NK-92 treated with Interleukin-12 subunit alpha and Interleukin-12 subunit beta, amount 100 ng/mL, for 24 hours (cell line): ENCODE data around the gene FURIN.
"Not testable (repeated sequence)": the region's sequence is repeated elsewhere in the genome, so short reads cannot be mapped to it uniquely, and the experiment has no call there.

Experiments
- DNase-seq: peaks from one replicate; lab custom pipeline; 2025; lab: John Stamatoyannopoulos, UW

Gene FURIN

DNA sequence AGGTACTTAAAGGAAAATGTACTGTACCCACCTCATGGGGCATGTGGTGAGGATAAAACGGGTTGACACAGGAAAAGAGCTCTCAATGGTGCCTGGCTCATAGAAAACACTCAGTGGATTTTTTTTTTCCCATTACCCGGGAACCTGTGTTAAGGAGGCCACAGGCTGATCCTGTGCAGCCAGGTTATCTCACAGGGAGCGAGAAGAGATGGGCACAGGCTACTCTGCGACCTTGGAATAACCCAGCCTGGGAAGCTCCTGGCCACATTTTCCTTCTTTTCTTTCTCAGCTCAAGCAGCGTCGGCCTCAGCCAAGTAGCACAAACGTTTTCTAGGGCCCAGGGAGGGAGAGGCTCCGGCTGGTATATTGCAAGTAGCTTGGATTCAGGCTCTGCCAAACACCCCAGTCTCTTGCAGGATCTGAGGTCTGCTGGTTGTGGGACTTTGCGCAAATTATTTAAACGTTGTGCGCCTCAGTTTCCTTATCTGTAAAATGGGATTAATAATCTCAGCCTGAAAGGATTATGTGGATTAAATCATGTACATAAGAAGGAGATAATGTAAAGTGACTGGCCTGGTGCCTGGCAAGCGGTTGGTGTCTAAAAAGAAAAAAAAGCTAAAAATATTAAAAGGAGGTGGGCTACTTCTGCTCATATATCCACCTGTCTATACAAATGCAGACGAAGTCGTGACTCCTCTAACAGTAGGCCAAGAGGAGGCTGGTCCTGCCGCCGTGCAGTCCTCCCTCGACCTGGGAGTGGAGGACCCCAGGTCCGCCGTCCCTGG lies 2.2 kb downstream of the FURIN start:
- DNase-seq: no peak

DNA sequence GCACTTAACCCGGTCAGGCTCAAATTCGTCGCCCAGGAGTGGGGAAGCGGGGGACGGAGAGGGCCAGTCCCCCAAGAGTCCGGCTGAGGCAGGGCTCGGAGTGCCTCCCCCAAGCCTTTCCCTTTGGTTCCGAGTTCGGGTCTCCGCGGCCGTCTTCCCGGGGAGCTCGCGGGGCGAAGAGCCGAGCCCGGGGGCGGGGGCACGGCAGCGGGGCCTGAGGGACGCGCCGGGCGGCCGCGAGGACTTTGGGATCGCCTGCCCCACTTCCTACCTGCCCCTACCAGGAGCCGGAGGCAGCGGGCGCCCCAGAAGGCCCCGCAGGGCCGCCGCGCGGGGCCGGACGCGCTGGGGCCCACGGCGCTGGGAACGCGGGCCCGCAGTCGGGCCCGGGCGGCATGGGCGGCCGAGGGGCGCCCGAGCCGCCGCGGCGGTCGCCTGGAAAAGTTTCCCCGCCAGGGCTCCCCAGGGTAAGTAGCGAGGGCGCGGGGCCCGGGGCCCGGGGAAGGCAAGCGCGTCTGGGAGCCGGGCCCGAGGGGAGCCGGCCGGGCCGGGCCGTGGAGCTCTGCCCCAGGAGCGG lies 2.8 kb downstream of the FURIN start:
- no peak for DNase-seq

DNA sequence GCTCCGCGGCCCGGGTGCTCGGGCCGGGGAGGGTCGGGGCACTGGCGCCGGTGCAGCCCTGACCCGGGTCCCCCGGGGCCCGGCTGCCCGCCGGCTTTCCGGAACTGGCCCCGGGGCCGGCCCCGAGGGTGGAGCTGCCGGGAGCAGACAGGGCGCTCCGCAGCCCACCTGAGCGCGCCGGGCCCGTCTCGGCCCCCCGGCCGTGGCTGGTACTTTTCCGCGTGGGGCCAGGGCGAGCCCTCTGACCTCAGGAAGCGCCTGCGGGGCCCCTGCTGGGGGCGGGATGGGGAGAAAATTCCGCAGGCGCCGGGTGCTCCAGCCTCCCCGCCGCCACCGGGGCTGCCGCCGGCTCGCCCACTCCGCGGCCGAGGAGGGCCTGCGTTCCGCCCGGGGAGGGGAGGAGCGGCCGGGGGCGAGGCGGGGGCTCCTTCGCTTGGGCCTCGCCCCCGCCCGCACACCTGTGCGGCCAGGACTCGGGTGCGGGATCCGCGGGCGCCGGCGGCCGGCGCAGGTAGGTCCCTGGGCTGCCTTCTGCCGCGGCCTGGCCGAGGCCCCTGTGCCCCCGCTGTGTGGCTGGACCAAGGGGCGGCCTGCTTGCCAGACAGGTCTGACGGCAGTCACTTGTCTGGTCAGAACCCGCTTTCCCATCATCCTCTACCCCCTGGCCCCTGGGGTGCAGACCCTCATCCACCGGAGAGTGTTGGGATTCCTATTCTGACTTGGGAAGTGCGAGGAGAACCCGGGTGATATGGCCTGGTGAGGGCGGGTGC lies 3.5 kb downstream of the FURIN start:
- DNase-seq: no peak

DNA sequence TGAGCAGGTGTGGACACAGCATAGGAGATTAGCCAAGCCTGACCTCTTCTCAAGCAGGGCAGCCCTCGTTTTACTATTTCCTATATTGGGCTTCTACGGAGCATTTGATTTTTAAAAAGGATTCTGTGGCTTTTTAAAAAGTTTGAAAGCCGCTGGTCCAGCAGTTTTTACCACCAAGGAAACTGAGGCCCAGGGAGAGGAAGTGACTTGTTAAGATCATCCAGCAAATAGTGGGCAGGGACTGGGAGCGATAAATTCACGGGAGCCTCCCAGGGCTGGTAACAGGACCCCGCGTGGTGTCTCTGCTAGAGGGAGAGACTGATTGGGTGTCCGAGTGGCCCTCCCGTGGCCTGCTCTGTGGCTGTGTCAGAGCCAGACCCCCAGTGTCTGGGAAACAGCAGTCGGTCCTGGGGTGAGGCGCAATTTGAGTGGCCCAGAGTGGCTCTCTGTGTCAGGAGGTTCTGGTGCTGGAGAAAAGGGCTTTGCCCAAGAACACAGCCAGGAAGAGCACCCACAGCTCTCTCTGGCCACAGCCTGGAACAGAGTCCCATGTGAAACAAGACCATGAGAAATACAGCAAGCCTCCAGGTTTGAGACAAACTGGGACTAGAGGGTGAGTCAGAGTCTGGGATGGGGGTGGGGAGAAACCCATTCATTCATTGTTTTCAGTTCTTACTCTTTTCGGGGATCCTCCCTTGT lies 4.2 kb downstream of the FURIN start:
- no peak for DNase-seq

DNA sequence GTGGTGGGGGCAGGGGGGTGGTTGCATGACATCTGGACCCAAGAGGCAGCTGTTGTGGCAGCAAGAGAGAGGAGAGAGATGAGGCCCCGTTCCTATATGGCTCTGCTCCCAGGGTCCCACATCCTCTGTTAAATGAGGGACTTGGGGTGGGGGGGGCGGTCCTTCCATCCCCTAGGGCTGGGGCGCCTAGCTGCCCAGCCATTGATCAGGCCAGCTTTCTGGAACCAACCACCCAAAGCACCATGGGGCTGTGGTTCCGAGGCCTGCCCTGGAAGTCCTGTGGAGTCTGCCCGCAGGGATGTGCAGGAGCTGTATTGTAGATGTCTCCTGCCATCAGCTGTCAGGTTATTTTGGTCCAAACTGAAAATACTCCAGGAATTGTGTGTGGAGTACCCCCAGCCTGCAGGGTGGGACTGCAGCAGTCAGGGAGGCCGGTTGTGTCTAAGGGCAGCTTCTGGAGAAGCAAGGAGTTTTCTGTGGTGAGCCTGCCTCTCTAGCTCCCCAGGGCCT lies 5.2 kb downstream of the FURIN start:
- no peak for DNase-seq

DNA sequence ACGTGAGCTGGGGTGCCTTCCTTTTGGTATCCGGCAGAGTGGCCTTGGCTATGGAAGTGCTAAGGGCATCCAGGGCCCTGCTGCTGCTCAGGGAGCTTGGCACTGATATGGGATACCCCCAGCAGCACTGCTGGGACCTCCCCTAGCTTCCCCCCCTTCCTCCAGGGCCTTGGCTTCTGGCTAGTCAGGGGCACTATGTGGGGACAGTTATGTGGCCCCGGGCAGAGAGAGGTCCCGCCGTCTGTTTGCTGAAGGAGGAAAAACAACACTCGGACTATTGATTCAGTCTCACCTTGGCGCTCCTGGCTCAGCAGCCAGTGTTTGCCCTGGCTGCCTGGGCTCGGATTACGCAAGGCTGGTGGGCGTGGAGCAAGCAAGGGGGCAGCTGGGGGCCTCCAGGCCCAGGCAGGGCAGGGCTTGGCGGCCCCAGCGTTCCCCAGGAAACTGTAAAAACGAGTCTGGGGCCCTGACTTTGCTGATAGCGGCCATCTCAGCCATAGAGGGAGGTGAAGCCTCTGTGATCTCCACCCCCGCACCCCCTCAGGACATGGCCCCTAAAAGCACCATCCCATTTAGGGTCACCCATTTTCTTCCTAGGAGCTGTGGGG lies 5.7 kb downstream of the FURIN start:
- DNase-seq: no peak

DNA sequence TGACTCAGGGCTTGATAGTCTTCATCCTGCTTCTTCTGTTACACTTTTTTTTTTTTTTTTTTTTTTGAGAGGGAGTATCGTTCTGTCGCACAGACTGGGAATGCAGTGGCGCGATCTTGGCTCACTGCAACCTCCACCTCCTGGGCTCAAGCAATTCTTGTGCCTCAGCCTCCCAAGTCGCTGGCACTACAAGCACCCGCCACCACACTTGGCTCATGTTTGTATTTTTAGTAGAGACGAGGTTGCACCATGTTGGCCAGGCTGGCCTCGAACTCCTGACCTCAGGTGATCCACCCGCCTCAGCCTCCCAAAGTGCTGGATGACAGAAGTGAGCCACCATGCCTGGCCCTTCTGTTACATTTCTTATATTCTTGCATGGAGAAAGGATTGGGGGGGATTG lies 6.6 kb downstream of the FURIN start:
- DNase-seq: not testable (repeated sequence)

DNA sequence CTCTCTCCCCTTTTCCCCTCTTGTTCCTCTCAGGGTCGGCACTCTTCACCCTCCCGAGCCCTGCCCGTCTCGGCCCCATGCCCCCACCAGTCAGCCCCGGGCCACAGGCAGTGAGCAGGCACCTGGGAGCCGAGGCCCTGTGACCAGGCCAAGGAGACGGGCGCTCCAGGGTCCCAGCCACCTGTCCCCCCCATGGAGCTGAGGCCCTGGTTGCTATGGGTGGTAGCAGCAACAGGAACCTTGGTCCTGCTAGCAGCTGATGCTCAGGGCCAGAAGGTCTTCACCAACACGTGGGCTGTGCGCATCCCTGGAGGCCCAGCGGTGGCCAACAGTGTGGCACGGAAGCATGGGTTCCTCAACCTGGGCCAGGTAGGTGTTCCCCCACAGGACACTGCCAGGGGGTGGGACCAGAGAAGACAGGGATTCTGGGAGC lies 7.2 kb downstream of the FURIN start:
- no peak for DNase-seq

DNA sequence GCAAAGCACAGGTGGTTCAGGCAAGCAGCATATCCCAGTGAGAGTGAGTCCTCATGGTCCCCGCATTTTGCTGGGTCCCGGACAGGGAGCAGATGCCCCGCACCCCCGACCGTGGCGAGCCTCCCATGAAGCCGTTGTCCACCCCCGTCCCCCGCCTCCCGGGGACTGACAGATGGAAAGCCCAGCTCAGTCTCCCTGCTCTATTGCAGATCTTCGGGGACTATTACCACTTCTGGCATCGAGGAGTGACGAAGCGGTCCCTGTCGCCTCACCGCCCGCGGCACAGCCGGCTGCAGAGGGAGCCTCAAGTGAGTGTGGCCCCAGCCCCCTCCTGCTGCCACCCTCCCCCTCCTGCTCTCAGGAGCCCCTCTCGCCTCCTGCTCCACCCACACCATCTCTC lies 7.7 kb downstream of the FURIN start:
- no peak for DNase-seq

DNA sequence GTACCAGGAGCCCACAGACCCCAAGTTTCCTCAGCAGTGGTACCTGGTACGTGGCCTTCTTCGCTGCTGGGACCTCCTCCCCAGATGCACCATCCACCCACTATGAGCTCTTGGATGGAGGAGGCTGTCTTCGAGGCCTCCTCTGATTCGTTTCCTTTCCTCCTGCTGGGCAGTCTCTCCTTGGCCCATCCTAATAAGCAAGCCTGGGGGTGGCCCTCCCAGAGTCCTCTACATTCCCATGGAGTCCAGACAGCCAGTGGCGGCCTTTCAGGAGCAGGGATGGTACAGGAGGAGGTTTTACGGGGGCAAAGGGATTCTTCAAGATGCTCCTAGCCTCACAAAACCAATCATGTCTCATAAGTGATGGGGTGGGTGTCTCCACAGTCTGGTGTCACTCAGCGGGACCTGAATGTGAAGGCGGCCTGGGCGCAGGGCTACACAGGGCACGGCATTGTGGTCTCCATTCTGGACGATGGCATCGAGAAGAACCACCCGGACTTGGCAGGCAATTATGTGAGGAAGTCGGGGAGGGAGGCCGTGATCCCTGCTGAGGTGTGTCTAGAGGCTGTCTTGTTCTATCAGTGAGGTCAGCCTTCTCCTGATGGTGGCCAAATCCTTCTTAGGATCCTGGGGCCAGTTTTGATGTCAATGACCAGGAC lies 8.3 kb downstream of the FURIN start:
- DNase-seq: no peak

DNA sequence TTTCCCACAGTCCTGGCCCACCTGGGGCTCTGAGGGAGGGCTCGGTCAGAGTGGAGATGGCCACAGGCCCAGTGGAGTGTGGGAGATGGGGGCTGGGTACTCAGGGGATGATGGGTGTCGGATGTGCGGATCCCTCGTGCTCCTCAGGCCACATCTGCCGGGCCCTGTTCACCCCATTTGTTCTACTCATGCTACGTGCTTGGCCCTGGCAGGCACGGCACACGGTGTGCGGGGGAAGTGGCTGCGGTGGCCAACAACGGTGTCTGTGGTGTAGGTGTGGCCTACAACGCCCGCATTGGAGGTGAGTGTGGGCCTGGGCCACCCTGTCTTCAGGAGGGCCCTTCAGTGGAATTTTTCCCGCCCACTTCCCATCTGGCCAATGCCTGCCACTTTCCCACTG lies 8.9 kb downstream of the FURIN start:
- DNase-seq: no peak

DNA sequence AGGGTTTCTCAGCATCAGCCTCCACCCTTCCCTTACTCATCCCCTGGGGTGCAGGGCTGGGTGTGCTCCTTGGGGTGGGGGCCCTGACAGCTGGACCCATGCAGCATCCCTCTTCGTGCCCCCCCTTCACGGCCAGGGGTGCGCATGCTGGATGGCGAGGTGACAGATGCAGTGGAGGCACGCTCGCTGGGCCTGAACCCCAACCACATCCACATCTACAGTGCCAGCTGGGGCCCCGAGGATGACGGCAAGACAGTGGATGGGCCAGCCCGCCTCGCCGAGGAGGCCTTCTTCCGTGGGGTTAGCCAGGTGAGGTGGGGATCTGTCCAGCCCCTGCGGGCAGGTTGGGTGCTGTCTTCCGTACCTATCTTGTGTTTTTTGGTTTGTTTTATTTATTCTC lies 9.6 kb downstream of the FURIN start:
- DNase-seq: no peak

DNA sequence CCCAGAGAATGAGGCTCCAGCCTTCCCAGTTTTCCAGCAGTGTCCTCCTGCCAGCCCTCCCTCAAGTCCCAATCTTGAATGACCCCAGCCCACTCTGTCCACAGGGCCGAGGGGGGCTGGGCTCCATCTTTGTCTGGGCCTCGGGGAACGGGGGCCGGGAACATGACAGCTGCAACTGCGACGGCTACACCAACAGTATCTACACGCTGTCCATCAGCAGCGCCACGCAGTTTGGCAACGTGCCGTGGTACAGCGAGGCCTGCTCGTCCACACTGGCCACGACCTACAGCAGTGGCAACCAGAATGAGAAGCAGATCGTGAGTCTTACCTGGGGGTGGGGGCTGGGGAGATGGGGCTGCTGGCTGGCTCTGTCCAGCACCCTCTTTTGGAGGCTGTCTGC lies 10.3 kb downstream of the FURIN start:
- no peak for DNase-seq

DNA sequence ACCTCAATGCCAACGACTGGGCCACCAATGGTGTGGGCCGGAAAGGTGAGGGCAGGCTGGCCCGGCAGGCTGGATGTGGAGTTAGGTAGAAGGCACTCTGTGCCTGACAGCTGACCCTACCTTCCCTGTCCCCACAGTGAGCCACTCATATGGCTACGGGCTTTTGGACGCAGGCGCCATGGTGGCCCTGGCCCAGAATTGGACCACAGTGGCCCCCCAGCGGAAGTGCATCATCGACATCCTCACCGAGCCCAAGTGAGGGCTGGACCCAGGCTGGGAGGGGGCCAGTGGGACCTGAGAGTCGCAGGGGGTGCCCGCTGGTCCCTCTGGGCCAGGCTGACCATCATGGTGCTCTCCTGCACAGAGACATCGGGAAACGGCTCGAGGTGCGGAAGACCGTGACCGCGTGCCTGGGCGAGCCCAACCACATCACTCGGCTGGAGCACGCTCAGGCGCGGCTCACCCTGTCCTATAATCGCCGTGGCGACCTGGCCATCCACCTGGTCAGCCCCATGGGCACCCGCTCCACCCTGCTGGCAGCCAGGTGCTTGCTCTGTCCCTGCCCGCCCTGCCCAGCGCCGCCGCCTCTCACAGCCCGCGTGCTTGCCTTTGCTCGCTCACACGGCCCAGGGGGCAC lies 11.5 kb downstream of the FURIN start:
- no peak for DNase-seq

DNA sequence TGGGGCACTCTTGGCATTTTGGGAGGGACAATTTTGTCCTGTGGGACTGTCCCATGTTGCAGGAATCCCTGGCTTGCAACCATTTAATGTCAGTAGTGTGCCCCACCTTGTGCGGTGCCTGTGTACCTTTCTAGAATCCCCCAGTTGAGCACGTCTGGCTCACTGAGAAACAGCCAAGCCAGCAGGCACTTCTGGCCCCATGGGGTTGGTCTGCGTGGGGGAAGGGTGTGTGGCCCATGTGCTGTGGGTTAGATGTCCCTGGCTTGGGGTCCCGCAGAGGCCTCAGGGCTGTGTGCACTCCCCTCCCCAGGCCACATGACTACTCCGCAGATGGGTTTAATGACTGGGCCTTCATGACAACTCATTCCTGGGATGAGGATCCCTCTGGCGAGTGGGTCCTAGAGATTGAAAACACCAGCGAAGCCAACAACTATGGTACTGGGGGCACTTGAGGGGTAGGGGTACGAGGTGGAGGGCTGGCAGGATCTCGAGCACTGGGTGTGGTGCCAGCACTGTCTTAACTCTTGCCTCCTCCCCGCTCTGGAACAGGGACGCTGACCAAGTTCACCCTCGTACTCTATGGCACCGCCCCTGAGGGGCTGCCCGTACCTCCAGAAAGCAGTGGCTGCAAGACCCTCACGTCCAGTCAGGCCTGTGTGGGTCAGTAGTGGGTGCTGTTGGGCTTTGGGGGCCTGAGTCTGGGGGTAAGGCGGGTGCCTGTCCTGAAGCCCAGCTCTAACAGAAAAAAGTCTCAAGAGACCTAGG lies 12.2 kb downstream of the FURIN start:
- no peak for DNase-seq

DNA sequence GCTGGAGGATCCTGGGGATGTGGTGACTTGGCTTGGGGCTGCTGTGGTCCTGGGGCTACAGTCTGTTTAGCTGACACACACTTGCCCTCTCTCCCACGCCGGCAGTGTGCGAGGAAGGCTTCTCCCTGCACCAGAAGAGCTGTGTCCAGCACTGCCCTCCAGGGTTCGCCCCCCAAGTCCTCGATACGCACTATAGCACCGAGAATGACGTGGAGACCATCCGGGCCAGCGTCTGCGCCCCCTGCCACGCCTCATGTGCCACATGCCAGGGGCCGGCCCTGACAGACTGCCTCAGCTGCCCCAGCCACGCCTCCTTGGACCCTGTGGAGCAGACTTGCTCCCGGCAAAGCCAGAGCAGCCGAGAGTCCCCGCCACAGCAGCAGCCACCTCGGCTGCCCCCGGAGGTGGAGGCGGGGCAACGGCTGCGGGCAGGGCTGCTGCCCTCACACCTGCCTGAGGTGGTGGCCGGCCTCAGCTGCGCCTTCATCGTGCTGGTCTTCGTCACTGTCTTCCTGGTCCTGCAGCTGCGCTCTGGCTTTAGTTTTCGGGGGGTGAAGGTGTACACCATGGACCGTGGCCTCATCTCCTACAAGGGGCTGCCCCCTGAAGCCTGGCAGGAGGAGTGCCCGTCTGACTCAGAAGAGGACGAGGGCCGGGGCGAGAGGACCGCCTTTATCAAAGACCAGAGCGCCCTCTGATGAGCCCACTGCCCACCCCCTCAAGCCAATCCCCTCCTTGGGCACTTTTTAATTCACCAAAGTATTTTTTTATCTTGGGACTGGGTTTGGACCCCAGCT lies 13.0 kb downstream of the FURIN start:
- no peak for DNase-seq

DNA sequence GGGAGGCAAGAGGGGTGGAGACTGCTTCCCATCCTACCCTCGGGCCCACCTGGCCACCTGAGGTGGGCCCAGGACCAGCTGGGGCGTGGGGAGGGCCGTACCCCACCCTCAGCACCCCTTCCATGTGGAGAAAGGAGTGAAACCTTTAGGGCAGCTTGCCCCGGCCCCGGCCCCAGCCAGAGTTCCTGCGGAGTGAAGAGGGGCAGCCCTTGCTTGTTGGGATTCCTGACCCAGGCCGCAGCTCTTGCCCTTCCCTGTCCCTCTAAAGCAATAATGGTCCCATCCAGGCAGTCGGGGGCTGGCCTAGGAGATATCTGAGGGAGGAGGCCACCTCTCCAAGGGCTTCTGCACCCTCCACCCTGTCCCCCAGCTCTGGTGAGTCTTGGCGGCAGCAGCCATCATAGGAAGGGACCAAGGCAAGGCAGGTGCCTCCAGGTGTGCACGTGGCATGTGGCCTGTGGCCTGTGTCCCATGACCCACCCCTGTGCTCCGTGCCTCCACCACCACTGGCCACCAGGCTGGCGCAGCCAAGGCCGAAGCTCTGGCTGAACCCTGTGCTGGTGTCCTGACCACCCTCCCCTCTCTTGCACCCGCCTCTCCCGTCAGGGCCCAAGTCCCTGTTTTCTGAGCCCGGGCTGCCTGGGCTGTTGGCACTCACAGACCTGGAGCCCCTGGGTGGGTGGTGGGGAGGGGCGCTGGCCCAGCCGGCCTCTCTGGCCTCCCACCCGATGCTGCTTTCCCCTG lies 13.8 kb downstream of the FURIN start:
- DNase-seq: no peak

DNA sequence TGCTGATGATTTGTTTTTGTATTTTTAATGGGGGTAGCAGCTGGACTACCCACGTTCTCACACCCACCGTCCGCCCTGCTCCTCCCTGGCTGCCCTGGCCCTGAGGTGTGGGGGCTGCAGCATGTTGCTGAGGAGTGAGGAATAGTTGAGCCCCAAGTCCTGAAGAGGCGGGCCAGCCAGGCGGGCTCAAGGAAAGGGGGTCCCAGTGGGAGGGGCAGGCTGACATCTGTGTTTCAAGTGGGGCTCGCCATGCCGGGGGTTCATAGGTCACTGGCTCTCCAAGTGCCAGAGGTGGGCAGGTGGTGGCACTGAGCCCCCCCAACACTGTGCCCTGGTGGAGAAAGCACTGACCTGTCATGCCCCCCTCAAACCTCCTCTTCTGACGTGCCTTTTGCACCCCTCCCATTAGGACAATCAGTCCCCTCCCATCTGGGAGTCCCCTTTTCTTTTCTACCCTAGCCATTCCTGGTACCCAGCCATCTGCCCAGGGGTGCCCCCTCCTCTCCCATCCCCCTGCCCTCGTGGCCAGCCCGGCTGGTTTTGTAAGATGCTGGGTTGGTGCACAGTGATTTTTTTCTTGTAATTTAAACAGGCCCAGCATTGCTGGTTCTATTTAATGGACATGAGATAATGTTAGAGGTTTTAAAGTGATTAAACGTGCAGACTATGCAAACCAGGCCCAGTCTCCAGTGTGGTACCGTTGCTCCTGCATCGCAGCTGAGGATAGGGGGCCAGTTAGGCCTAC lies 14.6 kb downstream of the FURIN start:
- DNase-seq: no peak
